Caco-2 (cell line): ENCODE data around the gene CDKN1A. TPM values are rescaled to one million over a fixed set of nuclear protein-coding genes. Genes with fewer than 3 reads are reported as not detected.

Experiments
- BruUV-seq: library from RNA; stranded (reverse); fragments of 400-500 nt; replicated peaks from 2 replicates; lab custom pipeline; 2021; lab: Mats Ljungman, UMichigan
- CTCF ChIA-PET: fragments of 300-600 bp; sonication (Branson Sonifier 250); formaldehyde crosslinking; loops from one replicate; lab custom pipeline; 2022; ENCODE audit warnings: antibody characterized with exemption; lab: Charles Lee
- POLR2A ChIA-PET: fragments of 300-600 bp; sonication (Branson Sonifier 250); formaldehyde crosslinking; loops from one replicate; lab custom pipeline; 2022; ENCODE audit warnings: antibody characterized with exemption; lab: Charles Lee
- DNase-seq, 2 experiments: peaks; one replicate each; pipeline versions ENCODE4 v3.0.0 to v3.0.0-alpha.2; 2020 to 2022
- H3K27me3 ChIP-seq: replicated peaks from 2 replicates; pipeline ENCODE4 v1.6.0; 2011; ENCODE audit warnings: low read length; ENCODE audit not compliant: control insufficient read depth, insufficient read depth
- H3K36me3 ChIP-seq: 2 replicates; pipeline ENCODE4 v1.5.1; 2011; ENCODE audit warnings: low read length; ENCODE audit not compliant: control insufficient read depth, insufficient read depth
- H3K4me1 ChIP-seq: fragments of 250-450 bp; sonication (Bioruptor Pico); 2 replicates; pipeline ENCODE4 v1.5.1; 2020; ENCODE audit warnings: mild to moderate bottlenecking
- H3K4me3 ChIP-seq: 2 replicates; pipeline ENCODE4 v1.5.1; 2011; ENCODE audit warnings: low read depth, mild to moderate bottlenecking, control low read depth, low read length
- H3K9me3 ChIP-seq: fragments of 250-450 bp; sonication (Bioruptor Pico); 2 replicates; pipeline ENCODE4 v1.5.1; 2020; ENCODE audit warnings: mild to moderate bottlenecking, moderate library complexity
- H3K27ac Mint-ChIP-seq: one replicate; pipeline ENCODE4 v1.8.0; 2022; ENCODE audit warnings: mixed read lengths; ENCODE audit not compliant: unreplicated experiment
- H3K27me3 Mint-ChIP-seq: one replicate; pipeline ENCODE4 v1.8.0; 2022; ENCODE audit warnings: mixed read lengths; ENCODE audit not compliant: insufficient read depth, unreplicated experiment
- H3K36me3 Mint-ChIP-seq: one replicate; pipeline ENCODE4 v1.8.0; 2022; ENCODE audit warnings: mild to moderate bottlenecking, mixed read lengths; ENCODE audit not compliant: insufficient read depth, unreplicated experiment
- H3K4me1 Mint-ChIP-seq: one replicate; pipeline ENCODE4 v1.8.0; 2022; ENCODE audit warnings: low read depth, mixed read lengths; ENCODE audit not compliant: unreplicated experiment
- H3K4me3 Mint-ChIP-seq: one replicate; pipeline ENCODE4 v1.8.0; 2022; ENCODE audit warnings: mild to moderate bottlenecking, moderate library complexity, mixed read lengths; ENCODE audit not compliant: unreplicated experiment
- H3K9me3 Mint-ChIP-seq: one replicate; pipeline ENCODE4 v1.8.0; 2022; ENCODE audit warnings: mixed read lengths; ENCODE audit not compliant: unreplicated experiment
- CTCF ChIP-seq, 2 experiments: fragments of 200-600 bp in 1 of 2; IDR thresholded peaks; 1 replicate in 1 of 2; 2 replicates in 1 of 2; pipeline versions ENCODE4 v1.5.1 to v1.8.0; 2011 to 2022; ENCODE audit warnings: antibody characterized with exemption in 1 of 2, control low read depth in 1 of 2, inconsistent platforms in 1 of 2, low read depth in 1 of 2, low read length in 1 of 2, mild to moderate bottlenecking in 1 of 2, moderate library complexity in 1 of 2; ENCODE audit not compliant: insufficient read depth in 1 of 2, severe bottlenecking in 1 of 2, unreplicated experiment in 1 of 2
- intact Hi-C: fragments of 100-400 bp; cut with micrococcal nuclease; formaldehyde crosslinking; loops from one replicate; pipeline ENCODE4 v1.10.0; 2022; ENCODE audit not compliant: unreplicated experiment
- total RNA-seq: library from RNA; stranded (reverse); gene quantifications from 2 replicates; pipeline ENCODE4 v1.2.3, GENCODE V29; 2022

Gene CDKN1A
- total RNA-seq, 1 experiment from 2014 or later: 3.0 TPM

- Mint-ChIP-seq H3K4me1 (peaks cover 7% of the 10 kb centered on the region), H3K27ac (no peak overlapping the region), H3K9me3 (no peaks in the 10 kb centered on the region), H3K4me3 (no peak overlapping the region), H3K27me3 (no peaks in the 10 kb centered on the region), H3K36me3 (no peaks in the 10 kb centered on the region)
- ChIA-PET CTCF (no interaction called here), POLR2A (no interaction called here)
- Histone ChIP-seq H3K9me3 (no peaks in the 10 kb centered on the region), H3K27me3 (no peaks in the 10 kb centered on the region), H3K4me3 (no peak overlapping the region), H3K36me3 (no peaks in the 10 kb centered on the region), H3K4me1 (no peaks in the 10 kb centered on the region)
- BruUV-seq: no TSS peak
- DNase-seq: no peak
- intact Hi-C loops: no loop called here
- TF ChIP-seq CTCF (IDR thresholded peaks at IDR 0.05; ENCODE audit: insufficient read depth in 1 of 2, low read depth in 1 of 2, low read length in 1 of 2, severe bottlenecking in 1 of 2, unreplicated experiment in 1 of 2): no peak
Measured at GRCh38 chr6:36733300-36733699, 54.8 kb downstream of the CDKN1A start.

- CTCF ChIA-PET: no interaction called here
- no TSS peak for BruUV-seq
Measured at GRCh38 chr6:36734486-36735060, 56.1 kb downstream of the CDKN1A start.

More at GRCh38 chr6:36734486-36735060, 56.1 kb downstream of the CDKN1A start:
- peaks cover under 1% of the 10 kb centered on the region for H3K4me1 Mint-ChIP-seq
- TF ChIP-seq CTCF (IDR thresholded peaks at IDR 0.05; ENCODE audit: insufficient read depth in 1 of 2, low read depth in 1 of 2, low read length in 1 of 2, severe bottlenecking in 1 of 2, unreplicated experiment in 1 of 2): no peak
- H3K9me3 ChIP-seq: no peaks in the 10 kb centered on the region
- H3K27me3 ChIP-seq: no peaks in the 10 kb centered on the region
- intact Hi-C loops: no loop called here
- DNase-seq: no peak
- no peaks in the 10 kb centered on the region for H3K27me3 Mint-ChIP-seq
- H3K36me3 ChIP-seq: no peaks in the 10 kb centered on the region
- POLR2A ChIA-PET: no interaction called here
- no peaks in the 10 kb centered on the region for H3K36me3 Mint-ChIP-seq
- H3K4me1 ChIP-seq: no peaks in the 10 kb centered on the region
- no peak overlapping the region for H3K4me3 Mint-ChIP-seq
- H3K9me3 Mint-ChIP-seq: no peaks in the 10 kb centered on the region
- H3K4me3 ChIP-seq: no peak overlapping the region
- H3K27ac Mint-ChIP-seq: no peak overlapping the region
